ENCODE data around the gene C3orf20.

Gene C3orf20

GRCh38 chr3:14818804-14819500, 144.0 kb downstream of the C3orf20 start, which contains the start of gene FGD5:
TSS of gene FGD5 (plus strand) at chr3:14818962. CDS start at chr3:14819072, 110 bp downstream.
- Histone ChIP-seq H3K36me3 (no peaks in the 10 kb centered on the region), H3K27ac (no peak within 1 kb of the TSS), H3K27me3 (peaks cover 83% of the 10 kb centered on the region), H3K9me3 (no peaks in the 10 kb centered on the region), H3K4me1 (ENCODE audit: control insufficient read depth in 1 of 2, insufficient read depth in 1 of 2, low read depth in 1 of 2, low read length in 1 of 2) (peaks cover 15 to 18% of the 10 kb centered on the region in 2 experiments), H3K4me3 (ENCODE audit: low read depth in 1 of 2, low read length in 1 of 2) (no peak within 1 kb of the TSS)
- no peak for TF ChIP-seq CTCF (IDR thresholded peaks at IDR 0.05)

GRCh38 chr3:14819671-14820070, 144.7 kb downstream of the C3orf20 start:
- Histone ChIP-seq H3K9me3 (no peaks in the 10 kb centered on the region), H3K36me3 (no peaks in the 10 kb centered on the region), H3K27ac (no peak overlapping the region), H3K27me3 (peaks cover 81% of the 10 kb centered on the region), H3K4me3 (ENCODE audit: low read depth in 1 of 2, low read length in 1 of 2) (no peak overlapping the region), H3K4me1 (ENCODE audit: control insufficient read depth in 1 of 2, insufficient read depth in 1 of 2, low read depth in 1 of 2, low read length in 1 of 2) (peaks cover 21 to 25% of the 10 kb centered on the region in 2 experiments)
- no peak for TF ChIP-seq CTCF (IDR thresholded peaks at IDR 0.05)

GRCh38 chr3:14820156-14820555, 145.2 kb downstream of the C3orf20 start:
- H3K27me3 ChIP-seq: peaks cover 81% of the 10 kb centered on the region
- H3K27ac ChIP-seq: no peak overlapping the region
- H3K4me3 ChIP-seq (ENCODE audit: low read depth in 1 of 2, low read length in 1 of 2): no peak overlapping the region
- no peaks in the 10 kb centered on the region for H3K9me3 ChIP-seq
- H3K4me1 ChIP-seq (ENCODE audit: control insufficient read depth in 1 of 2, insufficient read depth in 1 of 2, low read depth in 1 of 2, low read length in 1 of 2): peaks cover 21 to 26% of the 10 kb centered on the region in 2 experiments
- no peak for TF ChIP-seq CTCF (IDR thresholded peaks at IDR 0.05)
- no peaks in the 10 kb centered on the region for H3K36me3 ChIP-seq

- TF ChIP-seq CTCF (IDR thresholded peaks at IDR 0.05): no peak
- Histone ChIP-seq H3K9me3 (no peaks in the 10 kb centered on the region), H3K27ac (no peak overlapping the region), H3K4me3 (ENCODE audit: low read depth in 1 of 2, low read length in 1 of 2) (no peak overlapping the region), H3K27me3 (peaks cover 81% of the 10 kb centered on the region), H3K4me1 (ENCODE audit: control insufficient read depth in 1 of 2, insufficient read depth in 1 of 2, low read depth in 1 of 2, low read length in 1 of 2) (peaks cover 21 to 26% of the 10 kb centered on the region in 2 experiments), H3K36me3 (no peaks in the 10 kb centered on the region)
Measured at GRCh38 chr3:14821151-14821550, 146.2 kb downstream of the C3orf20 start.

- Histone ChIP-seq H3K27ac (no peak overlapping the region), H3K4me3 (ENCODE audit: low read depth in 1 of 2, low read length in 1 of 2) (no peak overlapping the region), H3K27me3 (peaks cover 79% of the 10 kb centered on the region), H3K4me1 (ENCODE audit: control insufficient read depth in 1 of 2, insufficient read depth in 1 of 2, low read depth in 1 of 2, low read length in 1 of 2) (peaks cover 21 to 33% of the 10 kb centered on the region in 2 experiments), H3K9me3 (no peaks in the 10 kb centered on the region), H3K36me3 (no peaks in the 10 kb centered on the region)
- TF ChIP-seq CTCF (IDR thresholded peaks at IDR 0.05): no peak
Measured at GRCh38 chr3:14822134-14822533, 147.2 kb downstream of the C3orf20 start.
